ENCODE results near the gene RPL22.

The RPL22 gene

GRCh38 chr1:6218375-6219164 lies 19.2 kb upstream of the RPL22 start:
- TF ChIP-seq POLR2A (IDR thresholded peaks at IDR 0.05; ENCODE audit: low read depth, low read length) = no peak
- FAIRE-seq (no peak), DNase-seq (ENCODE audit: insufficient read length, low spot score) (no peak)

DNA sequence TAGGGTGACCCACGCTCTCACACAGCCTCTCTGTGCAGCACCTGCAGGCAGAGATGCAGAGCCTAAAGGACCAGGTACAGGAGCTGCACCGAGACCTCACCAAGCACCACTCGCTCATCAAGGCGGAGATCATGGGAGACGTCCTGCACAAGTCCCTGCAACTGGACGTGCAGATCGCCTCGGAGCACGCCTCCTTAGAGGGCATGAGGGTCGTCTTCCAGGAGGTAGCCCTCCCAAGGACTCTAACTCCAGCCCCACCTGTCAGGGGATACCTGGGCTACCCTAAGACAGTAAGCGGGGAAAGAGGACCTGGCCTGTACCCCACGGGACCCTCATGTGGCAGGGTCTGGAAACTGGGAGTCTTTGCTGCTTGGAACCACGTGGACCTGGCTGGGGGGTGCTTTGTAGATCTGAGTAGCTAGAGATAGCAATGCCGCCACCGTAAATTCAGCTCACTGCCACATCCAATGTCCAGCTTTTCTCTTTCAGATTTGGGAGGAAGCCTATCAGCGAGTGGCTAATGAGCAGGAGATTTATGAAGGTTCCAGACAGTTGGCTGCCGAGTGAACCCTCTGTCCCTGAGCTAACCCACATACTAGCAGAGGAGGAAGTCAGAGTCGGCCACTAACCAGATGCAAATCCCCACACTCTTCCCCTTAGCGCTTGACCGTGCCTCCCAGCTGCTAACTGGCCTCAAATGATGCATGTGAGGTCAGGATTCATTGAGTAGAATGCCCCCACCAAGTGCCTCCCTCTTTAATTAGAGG lies 13.0 kb upstream of the RPL22 start:
- FAIRE-seq (no peak), DNase-seq (ENCODE audit: insufficient read length, low spot score) (no peak)
- no peak for TF ChIP-seq POLR2A (IDR thresholded peaks at IDR 0.05; ENCODE audit: low read depth, low read length)

- DNase-seq (ENCODE audit: insufficient read length, low spot score) (no peak), FAIRE-seq (no peak)
- TF ChIP-seq POLR2A (IDR thresholded peaks at IDR 0.05; ENCODE audit: low read depth, low read length) = no peak
These were observed 12.3 kb upstream of the RPL22 start for GRCh38 chr1:6211731-6212130.

- DNase-seq (ENCODE audit: insufficient read length, low spot score) (no peak), FAIRE-seq (no peak)
- no peak for TF ChIP-seq POLR2A (IDR thresholded peaks at IDR 0.05; ENCODE audit: low read depth, low read length)
These were observed 11.4 kb upstream of the RPL22 start for GRCh38 chr1:6210591-6211355.

DNA sequence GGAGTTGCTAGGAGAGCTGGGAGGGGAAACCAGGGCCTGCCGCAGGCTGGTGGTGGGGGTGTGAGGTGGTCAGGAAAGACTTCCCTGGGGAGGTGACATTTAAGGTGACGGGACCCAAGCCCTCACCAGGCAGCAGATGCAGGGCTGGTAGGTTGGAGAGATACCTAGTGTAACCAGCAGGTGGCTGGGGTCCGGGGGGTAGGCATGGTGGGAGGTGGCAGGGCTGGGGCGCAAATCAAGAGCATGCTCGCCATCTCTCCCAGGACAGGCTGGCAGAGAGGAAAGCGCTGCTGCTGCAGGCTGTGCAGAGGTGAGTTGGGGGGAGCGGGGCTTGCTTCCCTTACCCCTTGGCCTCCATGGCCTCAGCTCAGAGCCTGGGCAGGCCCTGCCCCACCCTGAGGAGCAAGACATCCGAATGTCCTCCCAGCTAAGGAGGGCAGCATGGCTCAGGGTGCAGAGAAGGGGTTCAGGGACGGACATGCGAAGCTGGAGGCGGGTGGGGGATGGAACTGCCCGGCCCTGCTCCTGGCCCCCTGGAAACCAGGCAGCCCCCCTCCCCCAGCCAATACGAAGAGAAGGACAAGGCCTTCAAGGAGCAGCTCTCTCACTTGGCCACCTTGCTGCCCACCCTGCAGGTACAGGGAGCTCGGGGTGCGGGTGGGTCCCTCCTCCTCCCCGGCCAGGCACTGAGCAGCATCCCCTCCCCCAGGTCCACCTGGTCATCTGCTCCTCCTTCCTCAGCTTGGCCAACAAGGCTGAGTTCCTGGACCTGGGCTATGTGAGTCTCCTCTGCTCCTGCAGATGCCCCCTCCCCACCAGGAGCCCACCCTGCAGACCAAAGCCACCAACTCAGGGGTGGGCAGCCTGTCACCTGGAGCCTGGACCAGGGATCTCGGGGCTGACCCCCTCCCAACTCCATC lies 10.5 kb upstream of the RPL22 start:
- DNase-seq (ENCODE audit: insufficient read length, low spot score) (no peak), FAIRE-seq (no peak)
- no peak for TF ChIP-seq POLR2A (IDR thresholded peaks at IDR 0.05; ENCODE audit: low read depth, low read length)

DNA sequence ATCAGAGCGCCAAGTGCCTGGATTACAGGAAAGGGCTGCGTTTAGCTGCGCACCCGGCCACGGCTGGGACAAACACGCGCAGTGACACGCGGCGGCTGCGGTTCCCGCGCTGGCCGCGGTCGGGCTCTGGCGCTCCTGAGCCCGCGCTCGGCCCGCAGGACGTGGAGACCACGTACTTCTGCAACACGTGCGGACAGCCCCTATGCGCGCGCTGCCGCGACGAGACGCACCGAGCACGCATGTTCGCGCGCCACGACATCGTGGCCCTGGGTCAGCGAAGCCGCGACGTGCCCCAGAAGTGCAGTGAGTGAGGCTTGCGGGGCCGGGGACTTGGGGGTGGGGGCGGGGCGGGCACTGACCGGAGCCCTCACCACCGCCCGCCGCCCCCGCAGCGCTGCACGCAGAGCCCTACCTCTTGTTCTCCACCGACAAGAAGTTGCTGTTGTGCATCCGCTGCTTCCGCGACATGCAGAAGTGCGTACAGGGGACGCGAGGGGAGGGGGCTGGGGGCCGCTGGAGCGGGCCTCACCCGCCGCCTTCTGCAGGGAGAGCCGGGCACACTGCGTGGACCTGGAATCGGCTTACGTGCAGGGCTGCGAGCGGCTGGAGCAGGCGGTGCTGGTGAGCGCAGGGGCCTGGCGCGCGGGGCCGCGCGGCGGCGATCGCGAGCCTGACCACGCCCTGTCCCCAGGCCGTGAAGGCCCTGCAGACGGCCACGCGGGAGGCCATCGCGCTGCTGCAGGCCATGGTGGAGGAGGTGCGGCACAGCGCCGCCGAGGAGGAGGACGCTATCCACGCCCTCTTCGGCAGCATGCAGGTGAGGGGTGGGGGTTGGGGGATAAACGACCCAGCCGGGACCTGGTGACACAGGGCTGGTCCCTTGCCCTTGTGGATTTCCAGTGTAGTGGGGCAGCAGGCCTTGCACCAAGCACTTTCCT lies 9.6 kb upstream of the RPL22 start:
- FAIRE-seq = no peak
- no peak for DNase-seq (ENCODE audit: insufficient read length, low spot score)
- no peak for TF ChIP-seq POLR2A (IDR thresholded peaks at IDR 0.05; ENCODE audit: low read depth, low read length)

GRCh38 chr1:6207921-6208320 lies 8.5 kb upstream of the RPL22 start:
- DNase-seq (ENCODE audit: insufficient read length, low spot score) (no peak), FAIRE-seq (no peak)
- no peak for TF ChIP-seq POLR2A (IDR thresholded peaks at IDR 0.05; ENCODE audit: low read depth, low read length)

DNA sequence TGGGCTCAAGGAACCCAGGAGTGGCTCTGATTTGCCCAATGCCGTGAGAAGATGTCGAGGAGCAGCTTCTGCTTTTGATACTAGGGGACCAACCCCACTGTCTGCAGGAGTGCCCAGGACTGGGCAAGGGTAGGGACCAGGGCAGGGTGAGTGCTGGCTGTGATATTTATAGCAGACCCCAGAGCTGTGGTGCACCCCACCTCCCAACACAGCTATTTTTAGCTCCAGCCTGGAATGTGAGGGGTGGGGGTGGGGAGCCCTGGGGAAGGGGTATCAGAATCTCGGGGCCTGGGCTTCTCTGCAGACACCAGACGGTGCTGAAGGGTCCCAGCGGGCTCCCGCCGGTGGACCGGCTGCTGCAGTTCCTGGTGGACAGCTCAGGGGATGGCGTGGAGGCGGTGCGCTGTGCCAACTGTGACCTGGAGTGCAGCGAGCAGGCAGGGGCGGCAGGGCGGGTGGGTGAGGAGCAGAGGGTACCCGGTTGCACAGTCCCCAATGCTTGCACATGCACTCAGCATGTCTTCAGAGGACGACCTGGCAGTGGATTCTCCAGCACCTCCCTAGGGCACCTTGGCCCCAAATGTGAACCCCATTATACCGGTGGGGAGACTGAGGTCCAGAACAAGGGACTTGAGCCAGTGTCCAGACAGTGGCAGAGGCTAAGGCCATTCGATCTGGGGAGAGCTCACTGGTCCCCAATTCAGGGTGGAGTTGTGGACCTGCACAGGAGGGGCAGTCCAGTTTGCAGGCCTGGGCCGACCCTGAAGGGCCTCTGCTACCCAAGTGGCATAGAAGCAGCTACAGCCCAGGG lies 7.9 kb upstream of the RPL22 start:
- no peak for DNase-seq (ENCODE audit: insufficient read length, low spot score)
- no peak for FAIRE-seq
- TF ChIP-seq POLR2A (IDR thresholded peaks at IDR 0.05; ENCODE audit: low read depth, low read length) = no peak

DNA sequence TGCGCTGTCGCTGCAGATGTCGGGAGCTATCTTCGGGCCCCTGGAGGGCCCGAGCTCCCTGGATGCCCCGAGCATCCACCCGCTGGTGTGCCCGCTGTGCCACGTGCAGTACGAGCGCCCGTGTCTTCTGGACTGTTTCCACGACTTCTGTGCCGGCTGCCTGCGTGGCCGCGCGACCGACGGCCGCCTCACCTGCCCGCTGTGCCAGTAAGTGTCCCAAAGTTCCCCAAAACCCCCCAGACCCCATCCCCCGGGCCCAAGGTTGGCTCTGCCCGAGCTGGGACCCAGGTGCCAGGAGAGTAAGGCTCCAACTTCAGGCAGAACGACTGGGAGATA lies 7.1 kb upstream of the RPL22 start:
- TF ChIP-seq POLR2A (IDR thresholded peaks at IDR 0.05; ENCODE audit: low read depth, low read length) = no peak
- FAIRE-seq (no peak), DNase-seq (ENCODE audit: insufficient read length, low spot score) (no peak)

DNA sequence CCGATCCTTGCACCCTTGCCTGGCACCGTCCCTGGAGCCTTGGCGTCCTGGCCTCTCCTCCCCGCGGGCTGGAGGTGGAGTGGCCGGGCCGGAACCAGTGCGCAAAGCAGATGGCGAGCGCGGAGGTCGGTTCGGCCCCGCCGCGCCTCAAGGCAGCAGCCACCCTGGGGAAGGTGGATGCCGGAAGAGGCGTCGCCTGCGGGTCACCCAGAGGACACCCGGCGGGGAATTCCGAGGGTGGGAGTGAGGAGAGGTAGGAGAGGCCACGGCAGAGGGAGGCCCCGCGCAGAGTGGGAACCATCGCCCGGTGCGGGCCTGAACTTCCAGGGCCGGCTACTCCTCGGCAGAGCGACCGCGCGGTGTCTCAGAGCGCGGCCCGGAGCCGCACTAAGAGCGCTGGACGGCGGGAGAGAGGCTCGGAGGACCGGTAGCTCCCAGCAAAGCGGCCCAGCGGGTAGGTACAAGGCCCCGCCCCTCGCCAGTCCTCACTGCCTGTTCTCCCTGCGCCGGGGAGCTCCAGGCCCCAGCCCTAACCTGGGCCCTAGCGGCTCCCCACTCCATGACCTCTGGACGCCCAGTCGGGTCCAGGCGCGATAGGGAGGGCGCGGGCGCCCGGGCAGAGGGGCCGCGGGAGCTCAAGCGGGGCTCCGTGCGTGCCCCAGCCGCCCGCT lies 6.6 kb upstream of the RPL22 start, which contains the start of gene RNF207:
TSS of gene RNF207 (plus strand) at position 271 of the 671 bp plus-strand sequence. CDS start 417 bp downstream, outside the sequence.
- peak; percentile 68 for TF ChIP-seq POLR2A (IDR thresholded peaks at IDR 0.05; ENCODE audit: low read depth, low read length)
- FAIRE-seq (no peak), DNase-seq (ENCODE audit: insufficient read length, low spot score) (peak; percentile 92)

DNA sequence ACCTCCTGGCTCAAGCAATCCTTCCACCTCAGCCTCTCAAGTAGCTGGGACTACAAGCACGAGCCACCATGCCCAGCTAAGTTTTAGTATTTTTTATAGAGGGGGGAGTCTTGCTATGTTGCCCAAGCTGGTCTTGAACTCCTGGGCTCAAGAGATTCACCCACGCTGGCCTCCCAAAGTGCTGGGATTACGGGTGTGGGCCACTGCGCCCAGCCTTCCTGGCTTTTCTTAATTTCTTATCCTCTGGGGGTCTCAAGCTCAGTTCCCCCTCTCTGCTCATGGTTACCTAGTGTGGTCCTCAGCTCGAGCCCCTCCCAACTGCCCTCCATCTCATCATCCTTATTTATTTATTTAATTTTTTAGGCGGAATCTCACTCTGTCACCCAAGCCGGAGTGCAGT lies 2.9 kb upstream of the RPL22 start:
- no peak for TF ChIP-seq POLR2A (IDR thresholded peaks at IDR 0.05; ENCODE audit: low read depth, low read length)
- no peak for DNase-seq (ENCODE audit: insufficient read length, low spot score)
- no peak for FAIRE-seq
